ENCODE measurements around the gene RASSF9.

DNA sequence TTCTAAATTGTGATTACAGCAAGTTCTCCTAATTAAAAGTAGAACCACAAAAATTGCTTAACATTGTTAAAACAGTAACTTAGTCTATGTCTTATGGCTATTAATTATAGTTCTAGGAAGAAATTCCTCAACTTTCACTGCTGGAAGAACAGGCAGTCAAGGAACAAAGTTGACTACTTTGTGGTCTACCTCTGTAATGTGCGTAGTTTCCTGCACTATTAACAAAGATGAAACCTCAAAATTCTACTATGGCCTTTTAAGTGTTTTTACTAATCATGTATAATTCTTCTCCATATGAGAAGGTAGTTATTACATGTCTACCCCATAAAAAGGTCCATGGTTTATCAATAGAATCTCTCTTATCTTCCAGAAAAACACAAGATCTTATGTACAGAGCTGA lies 7.6 kb downstream of the RASSF9 start:
- no peak for TF ChIP-seq ZFX (CRISPR knock-in tag; IDR thresholded peaks at IDR 0.05)
- TF ChIP-seq ELK1 (CRISPR knock-in tag; IDR thresholded peaks at IDR 0.05), result no peak
- TF ChIP-seq CREM (IDR thresholded peaks at IDR 0.05; ENCODE audit: low read depth), result no peak
- TF ChIP-seq RAD21 (CRISPR knock-in tag; conservative IDR thresholded peaks at IDR 0.05 in 1 of 2, IDR thresholded peaks at IDR 0.05 in 1 of 2), result no peak
- no peak for TF ChIP-seq MXI1 (IDR thresholded peaks at IDR 0.05; ENCODE audit: low read depth, low read length)
- no peak for TF ChIP-seq FOXP1 (CRISPR knock-in tag; IDR thresholded peaks at IDR 0.05)
- TF ChIP-seq BRD4 (IDR thresholded peaks at IDR 0.05), result no peak
- TF ChIP-seq, protein P1, sequence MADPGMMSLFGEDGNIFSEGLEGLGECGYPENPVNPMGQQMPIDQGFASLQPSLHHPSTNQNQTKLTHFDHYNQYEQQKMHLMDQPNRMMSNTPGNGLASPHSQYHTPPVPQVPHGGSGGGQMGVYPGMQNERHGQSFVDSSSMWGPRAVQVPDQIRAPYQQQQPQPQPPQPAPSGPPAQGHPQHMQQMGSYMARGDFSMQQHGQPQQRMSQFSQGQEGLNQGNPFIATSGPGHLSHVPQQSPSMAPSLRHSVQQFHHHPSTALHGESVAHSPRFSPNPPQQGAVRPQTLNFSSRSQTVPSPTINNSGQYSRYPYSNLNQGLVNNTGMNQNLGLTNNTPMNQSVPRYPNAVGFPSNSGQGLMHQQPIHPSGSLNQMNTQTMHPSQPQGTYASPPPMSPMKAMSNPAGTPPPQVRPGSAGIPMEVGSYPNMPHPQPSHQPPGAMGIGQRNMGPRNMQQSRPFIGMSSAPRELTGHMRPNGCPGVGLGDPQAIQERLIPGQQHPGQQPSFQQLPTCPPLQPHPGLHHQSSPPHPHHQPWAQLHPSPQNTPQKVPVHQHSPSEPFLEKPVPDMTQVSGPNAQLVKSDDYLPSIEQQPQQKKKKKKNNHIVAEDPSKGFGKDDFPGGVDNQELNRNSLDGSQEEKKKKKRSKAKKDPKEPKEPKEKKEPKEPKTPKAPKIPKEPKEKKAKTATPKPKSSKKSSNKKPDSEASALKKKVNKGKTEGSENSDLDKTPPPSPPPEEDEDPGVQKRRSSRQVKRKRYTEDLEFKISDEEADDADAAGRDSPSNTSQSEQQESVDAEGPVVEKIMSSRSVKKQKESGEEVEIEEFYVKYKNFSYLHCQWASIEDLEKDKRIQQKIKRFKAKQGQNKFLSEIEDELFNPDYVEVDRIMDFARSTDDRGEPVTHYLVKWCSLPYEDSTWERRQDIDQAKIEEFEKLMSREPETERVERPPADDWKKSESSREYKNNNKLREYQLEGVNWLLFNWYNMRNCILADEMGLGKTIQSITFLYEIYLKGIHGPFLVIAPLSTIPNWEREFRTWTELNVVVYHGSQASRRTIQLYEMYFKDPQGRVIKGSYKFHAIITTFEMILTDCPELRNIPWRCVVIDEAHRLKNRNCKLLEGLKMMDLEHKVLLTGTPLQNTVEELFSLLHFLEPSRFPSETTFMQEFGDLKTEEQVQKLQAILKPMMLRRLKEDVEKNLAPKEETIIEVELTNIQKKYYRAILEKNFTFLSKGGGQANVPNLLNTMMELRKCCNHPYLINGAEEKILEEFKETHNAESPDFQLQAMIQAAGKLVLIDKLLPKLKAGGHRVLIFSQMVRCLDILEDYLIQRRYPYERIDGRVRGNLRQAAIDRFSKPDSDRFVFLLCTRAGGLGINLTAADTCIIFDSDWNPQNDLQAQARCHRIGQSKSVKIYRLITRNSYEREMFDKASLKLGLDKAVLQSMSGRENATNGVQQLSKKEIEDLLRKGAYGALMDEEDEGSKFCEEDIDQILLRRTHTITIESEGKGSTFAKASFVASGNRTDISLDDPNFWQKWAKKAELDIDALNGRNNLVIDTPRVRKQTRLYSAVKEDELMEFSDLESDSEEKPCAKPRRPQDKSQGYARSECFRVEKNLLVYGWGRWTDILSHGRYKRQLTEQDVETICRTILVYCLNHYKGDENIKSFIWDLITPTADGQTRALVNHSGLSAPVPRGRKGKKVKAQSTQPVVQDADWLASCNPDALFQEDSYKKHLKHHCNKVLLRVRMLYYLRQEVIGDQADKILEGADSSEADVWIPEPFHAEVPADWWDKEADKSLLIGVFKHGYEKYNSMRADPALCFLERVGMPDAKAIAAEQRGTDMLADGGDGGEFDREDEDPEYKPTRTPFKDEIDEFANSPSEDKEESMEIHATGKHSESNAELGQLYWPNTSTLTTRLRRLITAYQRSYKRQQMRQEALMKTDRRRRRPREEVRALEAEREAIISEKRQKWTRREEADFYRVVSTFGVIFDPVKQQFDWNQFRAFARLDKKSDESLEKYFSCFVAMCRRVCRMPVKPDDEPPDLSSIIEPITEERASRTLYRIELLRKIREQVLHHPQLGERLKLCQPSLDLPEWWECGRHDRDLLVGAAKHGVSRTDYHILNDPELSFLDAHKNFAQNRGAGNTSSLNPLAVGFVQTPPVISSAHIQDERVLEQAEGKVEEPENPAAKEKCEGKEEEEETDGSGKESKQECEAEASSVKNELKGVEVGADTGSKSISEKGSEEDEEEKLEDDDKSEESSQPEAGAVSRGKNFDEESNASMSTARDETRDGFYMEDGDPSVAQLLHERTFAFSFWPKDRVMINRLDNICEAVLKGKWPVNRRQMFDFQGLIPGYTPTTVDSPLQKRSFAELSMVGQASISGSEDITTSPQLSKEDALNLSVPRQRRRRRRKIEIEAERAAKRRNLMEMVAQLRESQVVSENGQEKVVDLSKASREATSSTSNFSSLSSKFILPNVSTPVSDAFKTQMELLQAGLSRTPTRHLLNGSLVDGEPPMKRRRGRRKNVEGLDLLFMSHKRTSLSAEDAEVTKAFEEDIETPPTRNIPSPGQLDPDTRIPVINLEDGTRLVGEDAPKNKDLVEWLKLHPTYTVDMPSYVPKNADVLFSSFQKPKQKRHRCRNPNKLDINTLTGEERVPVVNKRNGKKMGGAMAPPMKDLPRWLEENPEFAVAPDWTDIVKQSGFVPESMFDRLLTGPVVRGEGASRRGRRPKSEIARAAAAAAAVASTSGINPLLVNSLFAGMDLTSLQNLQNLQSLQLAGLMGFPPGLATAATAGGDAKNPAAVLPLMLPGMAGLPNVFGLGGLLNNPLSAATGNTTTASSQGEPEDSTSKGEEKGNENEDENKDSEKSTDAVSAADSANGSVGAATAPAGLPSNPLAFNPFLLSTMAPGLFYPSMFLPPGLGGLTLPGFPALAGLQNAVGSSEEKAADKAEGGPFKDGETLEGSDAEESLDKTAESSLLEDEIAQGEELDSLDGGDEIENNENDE (IDR thresholded peaks at IDR 0.05; ENCODE audit: low read depth, low read length), result no peak
- TF ChIP-seq, protein P2, sequence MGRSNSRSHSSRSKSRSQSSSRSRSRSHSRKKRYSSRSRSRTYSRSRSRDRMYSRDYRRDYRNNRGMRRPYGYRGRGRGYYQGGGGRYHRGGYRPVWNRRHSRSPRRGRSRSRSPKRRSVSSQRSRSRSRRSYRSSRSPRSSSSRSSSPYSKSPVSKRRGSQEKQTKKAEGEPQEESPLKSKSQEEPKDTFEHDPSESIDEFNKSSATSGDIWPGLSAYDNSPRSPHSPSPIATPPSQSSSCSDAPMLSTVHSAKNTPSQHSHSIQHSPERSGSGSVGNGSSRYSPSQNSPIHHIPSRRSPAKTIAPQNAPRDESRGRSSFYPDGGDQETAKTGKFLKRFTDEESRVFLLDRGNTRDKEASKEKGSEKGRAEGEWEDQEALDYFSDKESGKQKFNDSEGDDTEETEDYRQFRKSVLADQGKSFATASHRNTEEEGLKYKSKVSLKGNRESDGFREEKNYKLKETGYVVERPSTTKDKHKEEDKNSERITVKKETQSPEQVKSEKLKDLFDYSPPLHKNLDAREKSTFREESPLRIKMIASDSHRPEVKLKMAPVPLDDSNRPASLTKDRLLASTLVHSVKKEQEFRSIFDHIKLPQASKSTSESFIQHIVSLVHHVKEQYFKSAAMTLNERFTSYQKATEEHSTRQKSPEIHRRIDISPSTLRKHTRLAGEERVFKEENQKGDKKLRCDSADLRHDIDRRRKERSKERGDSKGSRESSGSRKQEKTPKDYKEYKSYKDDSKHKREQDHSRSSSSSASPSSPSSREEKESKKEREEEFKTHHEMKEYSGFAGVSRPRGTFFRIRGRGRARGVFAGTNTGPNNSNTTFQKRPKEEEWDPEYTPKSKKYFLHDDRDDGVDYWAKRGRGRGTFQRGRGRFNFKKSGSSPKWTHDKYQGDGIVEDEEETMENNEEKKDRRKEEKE (IDR thresholded peaks at IDR 0.05; ENCODE audit: borderline replicate concordance in 1 of 2, control insufficient read depth in 1 of 2, low read depth in 2 of 2, low read length in 1 of 2), result no peak
- TF ChIP-seq, protein P3, sequence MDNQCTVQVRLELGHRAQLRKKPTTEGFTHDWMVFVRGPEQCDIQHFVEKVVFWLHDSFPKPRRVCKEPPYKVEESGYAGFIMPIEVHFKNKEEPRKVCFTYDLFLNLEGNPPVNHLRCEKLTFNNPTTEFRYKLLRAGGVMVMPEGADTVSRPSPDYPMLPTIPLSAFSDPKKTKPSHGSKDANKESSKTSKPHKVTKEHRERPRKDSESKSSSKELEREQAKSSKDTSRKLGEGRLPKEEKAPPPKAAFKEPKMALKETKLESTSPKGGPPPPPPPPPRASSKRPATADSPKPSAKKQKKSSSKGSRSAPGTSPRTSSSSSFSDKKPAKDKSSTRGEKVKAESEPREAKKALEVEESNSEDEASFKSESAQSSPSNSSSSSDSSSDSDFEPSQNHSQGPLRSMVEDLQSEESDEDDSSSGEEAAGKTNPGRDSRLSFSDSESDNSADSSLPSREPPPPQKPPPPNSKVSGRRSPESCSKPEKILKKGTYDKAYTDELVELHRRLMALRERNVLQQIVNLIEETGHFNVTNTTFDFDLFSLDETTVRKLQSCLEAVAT (IDR thresholded peaks at IDR 0.05), result no peak
- no peak for TF ChIP-seq ZNF263 (CRISPR knock-in tag; IDR thresholded peaks at IDR 0.05; ENCODE audit: borderline replicate concordance)

Data from K562 (cell line).